GM13977 (cell line): ENCODE results near the gene ARHGEF1.

ENCODE experiments used
- DNase-seq: peaks from one replicate; pipeline ENCODE4 v3.0.0; 2012; ENCODE audit warnings: low spot score
- in situ Hi-C: fragments of 300-500 bp; cut with MboI; formaldehyde crosslinking; loops from one replicate; pipeline ENCODE4 v1.12.0; 2022; ENCODE audit warnings: low sequenced_read_pairs, low pct_unique_long_range_greater_than_20kb, mixed read lengths, inconsistent platforms; ENCODE audit not compliant: unreplicated experiment
- TF ChIP-seq, protein P1 (sequence below): IDR thresholded peaks from 2 replicates; pipeline ENCODE4 v1.5.1; 2012; ENCODE audit warnings: mild to moderate bottlenecking, control low read depth; ENCODE audit not compliant: insufficient read depth; ENCODE audit errors: extremely low read depth, missing control alignments

The ARHGEF1 gene

DNA sequence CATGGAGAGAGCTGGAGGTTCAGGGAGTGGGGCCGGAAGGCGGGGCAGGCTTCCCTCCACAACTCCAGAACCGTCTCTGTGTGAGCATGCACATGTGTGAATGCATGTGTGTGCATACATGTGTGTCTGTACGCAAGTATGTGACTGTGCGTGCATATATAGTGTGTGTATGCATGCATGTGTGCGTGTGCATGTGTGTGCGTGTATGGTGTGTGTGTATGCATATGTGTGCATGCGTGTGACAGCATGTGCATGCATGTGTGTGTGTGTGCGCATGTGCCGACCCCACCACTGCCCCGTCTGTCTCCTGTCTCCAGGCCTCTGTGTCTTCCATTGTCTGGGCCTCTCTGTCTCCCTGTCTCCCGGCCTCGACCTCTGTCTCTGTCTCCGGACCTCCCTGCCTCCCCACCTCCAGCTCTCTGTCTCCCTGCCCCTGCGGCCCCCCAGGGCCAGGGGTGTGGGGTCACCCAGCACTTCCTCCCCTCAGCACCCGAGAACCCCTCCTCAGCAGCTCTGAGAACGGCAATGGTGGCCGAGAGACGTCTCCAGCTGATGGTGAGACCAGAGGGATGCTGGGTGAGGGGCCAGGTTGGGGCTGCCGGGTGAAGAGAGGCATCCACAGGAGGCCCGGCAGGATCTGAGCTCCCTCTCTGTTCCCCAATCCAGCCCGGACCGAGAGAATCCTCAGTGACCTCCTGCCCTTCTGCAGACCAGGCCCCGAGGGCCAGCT, 22.5 kb downstream of the ARHGEF1 start:
- in situ Hi-C loops, result no loop called here
- TF ChIP-seq, protein P1, sequence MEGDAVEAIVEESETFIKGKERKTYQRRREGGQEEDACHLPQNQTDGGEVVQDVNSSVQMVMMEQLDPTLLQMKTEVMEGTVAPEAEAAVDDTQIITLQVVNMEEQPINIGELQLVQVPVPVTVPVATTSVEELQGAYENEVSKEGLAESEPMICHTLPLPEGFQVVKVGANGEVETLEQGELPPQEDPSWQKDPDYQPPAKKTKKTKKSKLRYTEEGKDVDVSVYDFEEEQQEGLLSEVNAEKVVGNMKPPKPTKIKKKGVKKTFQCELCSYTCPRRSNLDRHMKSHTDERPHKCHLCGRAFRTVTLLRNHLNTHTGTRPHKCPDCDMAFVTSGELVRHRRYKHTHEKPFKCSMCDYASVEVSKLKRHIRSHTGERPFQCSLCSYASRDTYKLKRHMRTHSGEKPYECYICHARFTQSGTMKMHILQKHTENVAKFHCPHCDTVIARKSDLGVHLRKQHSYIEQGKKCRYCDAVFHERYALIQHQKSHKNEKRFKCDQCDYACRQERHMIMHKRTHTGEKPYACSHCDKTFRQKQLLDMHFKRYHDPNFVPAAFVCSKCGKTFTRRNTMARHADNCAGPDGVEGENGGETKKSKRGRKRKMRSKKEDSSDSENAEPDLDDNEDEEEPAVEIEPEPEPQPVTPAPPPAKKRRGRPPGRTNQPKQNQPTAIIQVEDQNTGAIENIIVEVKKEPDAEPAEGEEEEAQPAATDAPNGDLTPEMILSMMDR, result no peak
- no peak for DNase-seq

DNA sequence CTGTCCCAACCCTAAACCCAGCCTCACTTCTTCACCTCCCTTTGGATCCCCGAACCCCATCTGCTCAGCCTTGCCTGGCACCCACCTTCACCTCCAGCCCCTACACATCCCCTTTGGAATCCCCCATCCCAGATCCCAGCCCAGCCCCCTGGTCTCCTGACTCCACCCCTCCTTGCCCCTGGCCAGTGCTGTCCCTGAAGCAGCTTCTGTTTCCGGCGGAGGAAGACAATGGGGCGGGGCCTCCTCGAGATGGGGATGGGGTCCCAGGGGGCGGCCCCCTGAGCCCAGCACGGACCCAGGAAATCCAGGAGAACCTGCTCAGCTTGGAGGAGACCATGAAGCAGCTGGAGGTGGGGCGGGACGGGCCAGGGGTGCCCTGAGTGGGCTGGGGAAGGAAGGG, 23.3 kb downstream of the ARHGEF1 start:
- in situ Hi-C loops, result no loop called here
- no peak for DNase-seq
- TF ChIP-seq, protein P1, result no peak

GRCh38 chr19:41906916-41907680, 24.1 kb downstream of the ARHGEF1 start:
- in situ Hi-C loops, result no loop called here
- no peak for DNase-seq
- TF ChIP-seq, protein P1, result no peak

- TF ChIP-seq, protein P1, result no peak
- no peak for DNase-seq
- in situ Hi-C loops, result no loop called here
Observed at GRCh38 chr19:41907994-41908615, 25.1 kb downstream of the ARHGEF1 start.

GRCh38 chr19:41908724-41909464, 25.9 kb downstream of the ARHGEF1 start:
- in situ Hi-C loops, result no loop called here
- no peak for DNase-seq
- TF ChIP-seq, protein P1, result no peak

- TF ChIP-seq, protein P1, result no peak
- in situ Hi-C loops, result no loop called here
- no peak for DNase-seq
Observed at GRCh38 chr19:41909706-41910105, 26.7 kb downstream of the ARHGEF1 start.
